K562 (cell line): ENCODE results near the gene ARFGAP3. TPM values are rescaled to one million over a fixed set of nuclear protein-coding genes. Genes with fewer than 3 reads are reported as not detected.

Source experiments
- ATAC-seq: fragments of 200-7000 bp; cut with Tn5 transposase; 3 replicates; pipeline ENCODE4 v1.9.1; 2020; ENCODE audit warnings: moderate library complexity
- BruUV-seq: library from RNA; stranded (reverse); fragments of 400-500 nt; replicated peaks from 2 replicates; lab custom pipeline; 2021; lab: Mats Ljungman, UMichigan
- CTCF ChIA-PET: fragments of 300-600 bp; formaldehyde crosslinking; extraction: SDS; loops from one replicate; lab custom pipeline; 2021; ENCODE audit warnings: low intra/inter-chr PET ratio; lab: Yijun Ruan, JAX
- POLR2A ChIA-PET: fragments of 300-600, 350-650 bp; sonication (Branson Sonifier 250); formaldehyde crosslinking; extraction: SDS; loops from one replicate; lab custom pipeline; 2021; ENCODE audit warnings: antibody characterized with exemption, inconsistent platforms; lab: Yijun Ruan, JAX
- DNase-seq, 4 experiments: peaks; one replicate each; pipeline versions ENCODE4 v3.0.0 to v3.0.0-alpha.2; 2011 to 2018; ENCODE audit warnings: low spot score in 3 of 4, mixed read lengths in 3 of 4; ENCODE audit errors: extremely low read depth in 1 of 4
- FAIRE-seq: peaks from 2 replicates; lab custom pipeline; 2011; peaks lifted over from hg19 to GRCh38; lab: Jason Lieb, UNC
- H2AFZ ChIP-seq: 2 replicates; pipeline ENCODE4 v1.6.0; 2011; ENCODE audit warnings: low read depth, low read length, control low read depth, inconsistent platforms
- H3K27ac ChIP-seq: fragments of 200-600 bp; 3 replicates; pipeline ENCODE4 v1.8.0; 2011; ENCODE audit warnings: low read depth, mild to moderate bottlenecking, control low read depth, inconsistent platforms, low read length, moderate library complexity, mixed read lengths; ENCODE audit errors: extremely low read depth
- H3K27me3 ChIP-seq, 2 experiments: fragments of 300-600 bp in 1 of 2; 2 replicates in 1 of 2; 3 replicates in 1 of 2; pipeline versions ENCODE4 v1.6.0 to v1.8.0; 2011; ENCODE audit warnings: inconsistent platforms in 2 of 2, low read length in 2 of 2, mild to moderate bottlenecking in 1 of 2, mixed read lengths in 1 of 2, moderate library complexity in 1 of 2; ENCODE audit not compliant: control insufficient read depth in 2 of 2, insufficient read depth in 2 of 2
- H3K36me3 ChIP-seq: fragments of 300-600 bp; 3 replicates; pipeline ENCODE4 v1.8.0; 2011; ENCODE audit warnings: mild to moderate bottlenecking, low read length, inconsistent platforms; ENCODE audit not compliant: control insufficient read depth, insufficient read depth
- H3K4me1 ChIP-seq, 2 experiments: fragments of 200-600 bp in 1 of 2; replicated peaks in 1 of 2; 2 replicates in 1 of 2; 3 replicates in 1 of 2; pipeline versions ENCODE4 v1.5.1 to v1.8.0; 2011; ENCODE audit warnings: inconsistent platforms in 2 of 2, low read length in 2 of 2, mild to moderate bottlenecking in 1 of 2, mixed read lengths in 1 of 2, moderate library complexity in 1 of 2; ENCODE audit not compliant: control insufficient read depth in 2 of 2, insufficient read depth in 2 of 2
- H3K4me2 ChIP-seq: 2 replicates; pipeline ENCODE4 v1.6.1; 2011; ENCODE audit warnings: low read length, control low read depth, inconsistent platforms, mixed read lengths; ENCODE audit not compliant: insufficient read depth
- H3K4me3 ChIP-seq: fragments of 200-600 bp; sonication (generic), shearing (Covaris generic); 2 replicates; pipeline ENCODE4 v1.5.1; 2016; ENCODE audit warnings: control low read depth, inconsistent platforms
- H3K79me2 ChIP-seq: fragments of 200-600 bp; 3 replicates; pipeline ENCODE4 v1.8.0; 2011; ENCODE audit warnings: low read length, inconsistent platforms; ENCODE audit not compliant: control insufficient read depth, insufficient read depth
- H3K9ac ChIP-seq, 2 experiments: 2 replicates each; pipeline versions ENCODE4 v1.6.0 to v1.6.1; 2011; ENCODE audit warnings: low read depth in 2 of 2, low read length in 2 of 2, control low read depth in 1 of 2, inconsistent platforms in 1 of 2, mild to moderate bottlenecking in 1 of 2, mixed read lengths in 1 of 2; ENCODE audit not compliant: insufficient read depth in 1 of 2
- H3K9me1 ChIP-seq: one replicate; pipeline ENCODE4 v1.6.0; 2011; ENCODE audit warnings: inconsistent platforms, mild to moderate bottlenecking, low read length, moderate library complexity; ENCODE audit not compliant: control insufficient read depth, insufficient read depth
- H3K9me3 ChIP-seq: replicated peaks from 2 replicates; pipeline ENCODE4 v1.5.1; 2011; ENCODE audit warnings: low read depth, low read length, inconsistent platforms; ENCODE audit not compliant: control insufficient read depth, insufficient read depth
- H4K20me1 ChIP-seq: replicated peaks from 2 replicates; pipeline ENCODE4 v1.6.1; 2011; ENCODE audit warnings: low read length, inconsistent platforms, mixed read lengths; ENCODE audit not compliant: control insufficient read depth, insufficient read depth
- CHD4 ChIP-seq: fragments of 200-600 bp; sonication (generic); IDR thresholded peaks from 3 replicates; pipeline ENCODE4 v1.6.1; 2012; ENCODE audit warnings: low read depth, mild to moderate bottlenecking, mixed read lengths, low read length, inconsistent platforms; ENCODE audit not compliant: insufficient read depth, insufficient replicate concordance, poor library complexity, severe bottlenecking
- EGR1 ChIP-seq: fragments of 450-650 bp; conservative IDR thresholded peaks from 2 replicates; pipeline ENCODE4 v1.6.1; 2017; ENCODE audit warnings: mild to moderate bottlenecking
- GABPA ChIP-seq: fragments of 200-800 bp; sonication (Bioruptor generic); conservative IDR thresholded peaks from 2 replicates; pipeline ENCODE4 v1.6.1; 2016; ENCODE audit warnings: low read depth, missing genetic modification characterization, missing compliant biosample characterization
- SAFB2 ChIP-seq: fragments of 200-400 bp; formaldehyde crosslinking; IDR thresholded peaks from 2 replicates; pipeline ENCODE4 v1.6.1; 2018; ENCODE audit warnings: borderline replicate concordance, low read length, low read depth, moderate library complexity; ENCODE audit not compliant: severe bottlenecking
- SMAD4 ChIP-seq: fragments of 250-450 bp; sonication (Bioruptor Pico); conservative IDR thresholded peaks from 2 replicates; pipeline ENCODE4 v1.8.0; 2021; ENCODE audit warnings: inconsistent platforms, mild to moderate bottlenecking, moderate library complexity
- SREBF1 ChIP-seq: fragments of 150-350 bp; IDR thresholded peaks from 2 replicates; pipeline ENCODE4 v1.6.1; 2014; ENCODE audit warnings: antibody characterized with exemption, low read depth, low read length, borderline replicate concordance
- ZNF395 ChIP-seq: fragments of 200-800 bp; sonication (Bioruptor generic); IDR thresholded peaks from 2 replicates; pipeline ENCODE4 v1.6.1; 2017; ENCODE audit warnings: missing genetic modification characterization, missing compliant biosample characterization
- ZNF766 ChIP-seq: fragments of 200-800 bp; sonication (Bioruptor generic); conservative IDR thresholded peaks from 2 replicates; pipeline ENCODE4 v1.6.1; 2016; ENCODE audit warnings: missing genetic modification characterization, missing compliant biosample characterization
- WGBS: fragments of 100-300 bp; shearing (Covaris generic); methylation state at CpG from one replicate; pipeline ENCODE4 v1.1.6; 2016; ENCODE audit warnings: low coverage, mixed read lengths; ENCODE audit not compliant: insufficient coverage; ENCODE audit errors: missing lambda C conversion rate; 5-methylcytosine and 5-hydroxymethylcytosine counted together
- in situ Hi-C: fragments of 300-500 bp; cut with MboI; formaldehyde crosslinking; loops from 4 replicates; pipeline ENCODE4 v1.15.0; 2018; ENCODE audit warnings: inconsistent platforms, mixed read lengths
- intact Hi-C: fragments of 100-400 bp; cut with micrococcal nuclease; formaldehyde crosslinking; loops from 2 replicates; pipeline ENCODE4 v1.14.2; 2022
- polyA plus RNA-seq, 8 experiments: library from polyadenylated mRNA; depleted of rRNA in 4 of 8; stranded (reverse) in 5 of 8; unstranded in 3 of 8; fragments of >200 nt; fragmentation: Nextera tagmentation in 2 of 8; fragmentation: Illumina TruSeq in 1 of 8; extraction: Ambion mirVana in 2 of 8; extraction: Trizol in 1 of 8; gene quantifications; 2 replicates each; pipeline versions ENCODE4 v1.2.1 to v1.2.3, GENCODE V29; 2011 to 2014; ENCODE audit warnings: inconsistent platforms in 1 of 8, missing spikeins in 1 of 8
- total RNA-seq, 7 experiments: library from RNA; depleted of rRNA in 6 of 7; stranded (reverse); fragments of >200 nt in 6 of 7; fragmentation: Illumina TruSeq in 2 of 7; extraction: Trizol in 2 of 7; gene quantifications; 2 replicates each; pipeline versions ENCODE4 v1.2.1 to v1.2.3, GENCODE V29; 2011 to 2021; ENCODE audit warnings: low replicate concordance in 1 of 7

ARFGAP3 gene
- total and polyA plus RNA-seq, 9 of the 15 experiments (the other 6 are each of a cell fraction or from before 2014, with no cell fraction given) = 14.2 to 31.9 (median 22.7) TPM

DNA sequence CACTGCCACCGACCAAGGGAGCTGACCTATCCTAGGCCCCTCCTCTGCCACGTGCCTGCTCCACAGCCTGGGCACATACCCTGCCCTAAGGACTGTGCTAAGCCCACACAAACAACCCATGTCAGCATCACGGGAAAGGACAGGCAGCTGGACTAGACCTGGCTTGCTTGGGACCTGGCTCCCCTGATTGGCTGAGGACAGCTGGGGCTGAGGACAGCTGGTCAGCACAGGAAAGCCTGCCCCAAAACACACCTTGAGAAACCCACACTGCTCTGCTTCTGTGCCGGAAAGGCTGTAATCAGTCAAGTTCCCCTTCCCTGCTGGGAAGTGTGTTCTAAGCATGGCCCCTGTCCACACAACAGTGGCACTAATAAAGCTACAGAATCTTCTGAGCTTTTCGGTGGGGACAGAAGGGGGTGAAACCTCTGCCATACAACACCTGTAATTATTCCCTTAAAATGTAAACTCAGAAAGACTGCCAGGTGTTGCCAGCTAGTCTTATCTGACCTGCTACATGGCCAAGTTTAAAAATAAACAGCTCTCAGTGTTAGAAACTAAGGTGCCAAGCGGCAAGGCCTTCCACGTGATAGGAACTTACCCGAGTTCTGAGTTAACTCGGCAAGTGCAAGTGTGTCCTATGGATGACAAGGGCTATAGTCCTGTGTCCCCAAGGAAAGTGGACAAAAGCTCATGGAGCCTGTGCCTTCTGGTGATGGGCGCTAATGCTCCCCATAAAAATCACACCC, 35.7 kb upstream of the ARFGAP3 start:
- CTCF ChIA-PET = no interaction called here
- H3K27me3 ChIP-seq = no peaks in the 10 kb centered on the region
- POLR2A ChIA-PET = interaction anchor here (0.5 to 1.6 kb wide), 3 partner anchors 11 to 253 kb away, joined by 3 to 4 read pairs (median 4); no protein-coding TSS in a partner anchor
- no peaks in the 10 kb centered on the region for H3K9me3 ChIP-seq
- TF ChIP-seq GABPA (tag) (no peak), CHD4 (no peak), ZNF766 (no peak), SREBF1 (no peak), EGR1 (no peak), SAFB2 (no peak), SMAD4 (no peak), ZNF395 (no peak)
- 88% methylated on average over 10 of the region's 10 CpGs for WGBS
- H2AFZ ChIP-seq = no peak overlapping the region
- no peaks in the 10 kb centered on the region for H3K4me1 ChIP-seq
- H3K9ac ChIP-seq = no peak overlapping the region
- peaks cover 5% of the 10 kb centered on the region; the same call in 1 of the 2 replicates for H4K20me1 ChIP-seq
- BruUV-seq = no TSS peak
- H3K36me3 ChIP-seq = peaks cover 21% of the 10 kb centered on the region; the same call in 2 of the 3 replicates
- in situ Hi-C loops (no loop called here), intact Hi-C loops (no loop called here)
- no peaks in the 10 kb centered on the region for H3K9me1 ChIP-seq
- no peak for DNase-seq
- no peak overlapping the region for H3K27ac ChIP-seq
- H3K79me2 ChIP-seq = no peaks in the 10 kb centered on the region
- ATAC-seq = no peak
- no peak overlapping the region for H3K4me3 ChIP-seq
- no peak overlapping the region for H3K4me2 ChIP-seq
- no peak for FAIRE-seq
